Measurements from ENCODE around the gene EFCAB6. TPM values are rescaled to one million over a fixed set of nuclear protein-coding genes. Genes with fewer than 3 reads are reported as not detected.

EFCAB6 gene
- total and polyA plus RNA-seq, 4 experiments from 2014 or later, result 0.15 to 0.91 (median 0.84) TPM; not detected in 1

- Histone ChIP-seq H3K36me3 (ENCODE audit: insufficient read depth, low read length) (no peaks in the 10 kb centered on the region), H3K9me3 (ENCODE audit: control insufficient read depth in 1 of 2, low read length in 2 of 2) (no peaks in the 10 kb centered on the region), H3K27ac (ENCODE audit: low read depth, low read length) (no peak overlapping the region), H3K27me3 (ENCODE audit: insufficient read depth, low read length) (no peaks in the 10 kb centered on the region), H3K4me3 (ENCODE audit: low read length in 2 of 2) (no peak overlapping the region), H3K4me1 (ENCODE audit: insufficient read depth, low read length) (no peaks in the 10 kb centered on the region)
- Mint-ChIP-seq H3K4me3 (no peak overlapping the region), H3K36me3 (no peaks in the 10 kb centered on the region), H3K27me3 (peaks cover 6 to 9% of the 10 kb centered on the region in 2 donors), H3K9me3 (no peaks in the 10 kb centered on the region), H3K4me1 (no peaks in the 10 kb centered on the region), H3K27ac (no peak overlapping the region)
- POLR2A ChIA-PET (ENCODE audit: partially characterized antibody), result no interaction called here
- no peak for DNase-seq
- intact Hi-C loops (cut with micrococcal nuclease), result no loop called here
- CTCF ChIA-PET (ENCODE audit: partially characterized antibody), result interaction anchor here (0.5 kb wide), 1 partner anchor 987 kb away, joined by 4 read pairs; no protein-coding TSS in a partner anchor
Measured at GRCh38 chr22:43828998-43829782, 17.1 kb upstream of the EFCAB6 start.

- ChIA-PET CTCF (ENCODE audit: partially characterized antibody) (no interaction called here), POLR2A (ENCODE audit: partially characterized antibody) (no interaction called here)
- no peak overlapping the region for H3K27ac Mint-ChIP-seq
- H3K36me3 Mint-ChIP-seq, result no peaks in the 10 kb centered on the region
- no peaks in the 10 kb centered on the region for H3K9me3 Mint-ChIP-seq
- intact Hi-C loops (cut with micrococcal nuclease), result no loop called here
- Histone ChIP-seq H3K27me3 (ENCODE audit: insufficient read depth, low read length) (no peaks in the 10 kb centered on the region), H3K27ac (ENCODE audit: low read depth, low read length) (no peak overlapping the region), H3K4me3 (ENCODE audit: low read length in 2 of 2) (no peak overlapping the region), H3K4me1 (ENCODE audit: insufficient read depth, low read length) (no peaks in the 10 kb centered on the region), H3K36me3 (ENCODE audit: insufficient read depth, low read length) (no peaks in the 10 kb centered on the region), H3K9me3 (ENCODE audit: control insufficient read depth in 1 of 2, low read length in 2 of 2) (no peaks in the 10 kb centered on the region)
- H3K27me3 Mint-ChIP-seq, result peaks cover 6 to 9% of the 10 kb centered on the region in 2 donors
- H3K4me3 Mint-ChIP-seq, result no peak overlapping the region
- no peak for DNase-seq
- no peaks in the 10 kb centered on the region for H3K4me1 Mint-ChIP-seq
Measured at GRCh38 chr22:43828725-43828997, 16.6 kb upstream of the EFCAB6 start.

GRCh38 chr22:43827926-43828724, 16.0 kb upstream of the EFCAB6 start:
- Histone ChIP-seq H3K27ac (ENCODE audit: low read depth, low read length) (no peak overlapping the region), H3K36me3 (ENCODE audit: insufficient read depth, low read length) (no peaks in the 10 kb centered on the region), H3K4me1 (ENCODE audit: insufficient read depth, low read length) (no peaks in the 10 kb centered on the region), H3K27me3 (ENCODE audit: insufficient read depth, low read length) (no peaks in the 10 kb centered on the region), H3K9me3 (ENCODE audit: control insufficient read depth in 1 of 2, low read length in 2 of 2) (no peaks in the 10 kb centered on the region), H3K4me3 (ENCODE audit: low read length in 2 of 2) (no peak overlapping the region)
- ChIA-PET POLR2A (ENCODE audit: partially characterized antibody) (no interaction called here), CTCF (ENCODE audit: partially characterized antibody) (no interaction called here)
- Mint-ChIP-seq H3K27ac (no peak overlapping the region), H3K27me3 (peaks cover 5 to 10% of the 10 kb centered on the region in 2 donors), H3K9me3 (no peaks in the 10 kb centered on the region), H3K4me3 (no peak overlapping the region), H3K4me1 (no peaks in the 10 kb centered on the region), H3K36me3 (no peaks in the 10 kb centered on the region)
- intact Hi-C loops (cut with micrococcal nuclease), result no loop called here
- DNase-seq, result no peak

- ChIA-PET POLR2A (ENCODE audit: partially characterized antibody) (interaction anchor here (1.5 kb wide), 1 partner anchor 15 kb away, joined by 3 read pairs; the partner anchor contains the start of gene EFCAB6), CTCF (ENCODE audit: partially characterized antibody) (no interaction called here)
- no peaks in the 10 kb centered on the region for H3K27me3 ChIP-seq (ENCODE audit: insufficient read depth, low read length)
- H3K4me3 ChIP-seq (ENCODE audit: low read length in 2 of 2), result no peak overlapping the region
- no peaks in the 10 kb centered on the region for H3K36me3 ChIP-seq (ENCODE audit: insufficient read depth, low read length)
- H3K36me3 Mint-ChIP-seq, result no peaks in the 10 kb centered on the region
- H3K9me3 Mint-ChIP-seq, result no peaks in the 10 kb centered on the region
- H3K27ac ChIP-seq (ENCODE audit: low read depth, low read length), result no peak overlapping the region
- intact Hi-C loops (cut with micrococcal nuclease), result no loop called here
- no peaks in the 10 kb centered on the region for H3K9me3 ChIP-seq (ENCODE audit: control insufficient read depth in 1 of 2, low read length in 2 of 2)
- no peaks in the 10 kb centered on the region for H3K4me1 ChIP-seq (ENCODE audit: insufficient read depth, low read length)
- DNase-seq, result no peak
- H3K27me3 Mint-ChIP-seq, result peaks cover 2 to 12% of the 10 kb centered on the region in 2 donors
- H3K4me1 Mint-ChIP-seq, result no peaks in the 10 kb centered on the region
- no peak overlapping the region for H3K4me3 Mint-ChIP-seq
- no peak overlapping the region for H3K27ac Mint-ChIP-seq
Measured at GRCh38 chr22:43827003-43827735, 15.1 kb upstream of the EFCAB6 start.

GRCh38 chr22:43826142-43827002, 14.3 kb upstream of the EFCAB6 start:
- intact Hi-C loops (cut with micrococcal nuclease), result no loop called here
- no peaks in the 10 kb centered on the region for H3K4me1 ChIP-seq (ENCODE audit: insufficient read depth, low read length)
- Mint-ChIP-seq H3K4me3 (no peak overlapping the region), H3K36me3 (no peaks in the 10 kb centered on the region), H3K9me3 (no peaks in the 10 kb centered on the region), H3K27me3 (peaks cover 2 to 12% of the 10 kb centered on the region in 2 donors), H3K27ac (no peak overlapping the region), H3K4me1 (no peaks in the 10 kb centered on the region)
- H3K4me3 ChIP-seq (ENCODE audit: low read length in 2 of 2), result no peak overlapping the region
- no peak for DNase-seq
- H3K36me3 ChIP-seq (ENCODE audit: insufficient read depth, low read length), result no peaks in the 10 kb centered on the region
- no peaks in the 10 kb centered on the region for H3K27me3 ChIP-seq (ENCODE audit: insufficient read depth, low read length)
- ChIA-PET POLR2A (ENCODE audit: partially characterized antibody) (interaction anchor here (1.5 kb wide), 1 partner anchor 14 kb away, joined by 3 read pairs; the partner anchor contains the start of gene EFCAB6), CTCF (ENCODE audit: partially characterized antibody) (no interaction called here)
- H3K9me3 ChIP-seq (ENCODE audit: control insufficient read depth in 1 of 2, low read length in 2 of 2), result no peaks in the 10 kb centered on the region
- no peak overlapping the region for H3K27ac ChIP-seq (ENCODE audit: low read depth, low read length)

- Mint-ChIP-seq H3K36me3 (no peaks in the 10 kb centered on the region), H3K9me3 (no peaks in the 10 kb centered on the region), H3K27me3 (peaks cover 8 to 15% of the 10 kb centered on the region in 2 donors), H3K27ac (no peak overlapping the region), H3K4me1 (no peaks in the 10 kb centered on the region), H3K4me3 (no peak overlapping the region)
- no peak overlapping the region for H3K27ac ChIP-seq (ENCODE audit: low read depth, low read length)
- CTCF ChIA-PET (ENCODE audit: partially characterized antibody), result no interaction called here
- no peaks in the 10 kb centered on the region for H3K36me3 ChIP-seq (ENCODE audit: insufficient read depth, low read length)
- no peaks in the 10 kb centered on the region for H3K9me3 ChIP-seq (ENCODE audit: control insufficient read depth in 1 of 2, low read length in 2 of 2)
- no peaks in the 10 kb centered on the region for H3K4me1 ChIP-seq (ENCODE audit: insufficient read depth, low read length)
- no peak for DNase-seq
- intact Hi-C loops (cut with micrococcal nuclease), result no loop called here
- H3K4me3 ChIP-seq (ENCODE audit: low read length in 2 of 2), result no peak overlapping the region
- H3K27me3 ChIP-seq (ENCODE audit: insufficient read depth, low read length), result no peaks in the 10 kb centered on the region
- POLR2A ChIA-PET (ENCODE audit: partially characterized antibody), result interaction anchor here (1.5 kb wide), 1 partner anchor 13 kb away, joined by 3 read pairs; the partner anchor contains the start of gene EFCAB6
Measured at GRCh38 chr22:43825651-43826050, 13.5 kb upstream of the EFCAB6 start.

Data from CD4-positive, alpha-beta memory T cell (primary cell).